ENCODE measurements around the gene DLGAP1.

- no peak for TF ChIP-seq ZBTB7A (IDR thresholded peaks at IDR 0.05; ENCODE audit: low read depth)
- TF ChIP-seq EP300 (IDR thresholded peaks at IDR 0.05; ENCODE audit: borderline replicate concordance), result no peak
- no peak for TF ChIP-seq CEBPB (IDR thresholded peaks at IDR 0.05)
- no peak for TF ChIP-seq USF1 (IDR thresholded peaks at IDR 0.05)
- TF ChIP-seq TEAD4 (IDR thresholded peaks at IDR 0.05), result no peak
- no peak for TF ChIP-seq YY1 (IDR thresholded peaks at IDR 0.05; ENCODE audit: low read depth)
- TF ChIP-seq TAF1 (IDR thresholded peaks at IDR 0.05; ENCODE audit: low read depth), result no peak
- no peak for TF ChIP-seq REST (IDR thresholded peaks at IDR 0.05; ENCODE audit: low read depth)
- TF ChIP-seq CREB1 (IDR thresholded peaks at IDR 0.05; ENCODE audit: low read depth), result no peak
- no peak for TF ChIP-seq MAX (IDR thresholded peaks at IDR 0.05)
These were observed 648.5 kb downstream of the DLGAP1 start for GRCh38 chr18:3806656-3807055.

All from Ishikawa (cell line).